Brain microvascular endothelial cell (primary cell): Measurements from ENCODE around the gene BTRC.
"Not testable (repeated sequence)": the region's sequence is repeated elsewhere in the genome, so short reads cannot be mapped to it uniquely, and the experiment has no call there.

Experiments used
- DNase-seq: peaks from one replicate; pipeline ENCODE4 v3.0.0-alpha.2; 2020
- H3K27ac ChIP-seq: fragments of 250-450 bp; sonication (Bioruptor Pico); 2 replicates; pipeline ENCODE4 v1.5.1; 2020; ENCODE audit warnings: mild to moderate bottlenecking, moderate library complexity
- H3K27me3 ChIP-seq: fragments of 250-450 bp; sonication (Bioruptor Pico); replicated peaks from 2 replicates; pipeline ENCODE4 v1.5.1; 2020; ENCODE audit warnings: mild to moderate bottlenecking
- H3K36me3 ChIP-seq: fragments of 250-450 bp; sonication (Bioruptor Pico); replicated peaks from 2 replicates; pipeline ENCODE4 v1.5.1; 2020; ENCODE audit warnings: mild to moderate bottlenecking
- H3K4me3 ChIP-seq: 2 replicates; pipeline ENCODE4 v1.5.1; 2011; ENCODE audit warnings: low read depth, mild to moderate bottlenecking, control low read depth, low read length, moderate library complexity
- CTCF ChIP-seq: IDR thresholded peaks from 2 replicates; pipeline ENCODE4 v1.5.1; 2011; ENCODE audit warnings: low read depth, mild to moderate bottlenecking, moderate library complexity, low read length, control low read depth, inconsistent platforms; ENCODE audit errors: missing control alignments
- in situ Hi-C: cut with HindIII; loops from 2 replicates; pipeline ENCODE4 v1.10.0; 2017; ENCODE audit warnings: low sequenced_read_pairs, low pct_ligation_motif_present

BTRC gene

DNA sequence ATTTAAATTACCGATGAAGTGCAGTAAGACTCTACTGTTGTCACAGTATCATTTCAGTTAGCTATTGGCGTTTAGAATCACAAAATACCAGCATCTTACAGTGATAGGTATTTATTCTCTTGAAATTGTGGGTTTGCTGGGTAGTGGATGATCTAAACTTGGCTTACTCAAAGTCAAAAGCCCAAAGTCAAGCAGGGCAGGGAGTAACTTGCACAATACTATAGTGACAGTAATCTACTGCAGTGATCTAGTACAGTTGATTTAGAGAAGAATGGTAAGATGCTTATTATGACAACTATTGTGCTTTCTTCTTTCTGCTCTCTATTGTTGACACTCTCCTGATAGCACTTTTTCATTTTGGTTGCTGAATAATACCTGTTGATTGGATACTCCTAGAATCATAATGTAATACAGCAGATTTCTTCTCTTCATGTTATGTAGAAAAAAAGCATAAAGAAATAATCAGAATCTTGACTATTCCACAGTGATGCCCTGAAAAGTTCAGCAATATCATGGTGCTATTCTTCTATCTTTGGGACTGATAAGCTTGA, 10.0 kb downstream of the BTRC start:
- no peak for TF ChIP-seq CTCF
- H3K36me3 ChIP-seq = no peaks in the 10 kb centered on the region
- peak; percentile 2 for DNase-seq
- H3K4me3 ChIP-seq = no peak overlapping the region
- H3K27ac ChIP-seq = no peak overlapping the region
- in situ Hi-C loops = no loop called here
- no peaks in the 10 kb centered on the region for H3K27me3 ChIP-seq

- Histone ChIP-seq H3K36me3 (no peaks in the 10 kb centered on the region), H3K27ac (no peak overlapping the region), H3K4me3 (no peak overlapping the region), H3K27me3 (no peaks in the 10 kb centered on the region)
- in situ Hi-C loops = no loop called here
- TF ChIP-seq CTCF = no peak
- DNase-seq = no peak
These were observed 10.8 kb downstream of the BTRC start for GRCh38 chr10:101364721-101365120.

DNA sequence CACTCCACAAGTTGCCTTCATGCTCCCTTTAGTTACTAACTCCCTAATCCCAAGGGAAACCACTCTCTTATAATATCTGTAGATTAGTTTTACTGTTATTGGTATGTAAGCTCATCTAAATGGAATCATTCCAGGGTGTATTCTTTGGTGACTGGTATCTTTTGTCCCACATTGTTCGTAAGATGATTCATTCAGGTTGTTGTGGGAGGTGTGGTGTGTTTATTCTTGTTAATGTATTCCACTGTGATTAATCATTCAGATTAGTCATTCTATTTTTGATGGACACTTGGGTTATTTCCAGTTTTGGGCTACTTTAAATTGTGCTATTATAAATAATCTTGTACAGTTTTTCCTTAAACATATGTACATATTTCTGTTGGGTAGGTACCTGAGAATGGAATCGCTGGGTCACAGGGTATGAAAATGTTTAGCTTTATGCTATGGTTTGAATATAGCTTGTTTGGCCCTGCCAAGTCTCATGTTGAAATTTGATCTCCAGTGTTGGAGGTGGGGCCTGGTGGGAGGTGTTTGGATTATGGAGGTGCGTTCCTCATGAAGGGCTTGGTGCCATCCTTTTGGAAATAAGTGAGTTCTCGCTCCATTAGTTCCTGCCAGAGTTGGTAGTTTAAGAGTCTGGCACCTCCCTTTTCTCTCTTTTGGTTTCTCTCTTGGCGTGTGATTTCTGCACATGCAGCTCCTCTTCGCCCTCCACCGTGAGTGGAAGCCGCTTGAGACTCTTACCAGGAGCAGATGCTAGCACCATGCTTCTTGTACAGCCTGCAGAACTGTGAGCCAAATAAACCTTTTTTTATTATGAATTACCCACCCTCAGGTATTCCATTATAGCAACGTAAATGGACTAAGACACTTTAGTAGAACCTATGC, 13.8 kb downstream of the BTRC start:
- Histone ChIP-seq H3K36me3 (no peaks in the 10 kb centered on the region), H3K27ac (peak overlapping the region; percentile 36), H3K4me3 (no peak overlapping the region), H3K27me3 (no peaks in the 10 kb centered on the region)
- no peak for TF ChIP-seq CTCF
- peak; percentile 82 for DNase-seq
- in situ Hi-C loops = no loop called here

GRCh38 chr10:101373063-101373462, 19.1 kb downstream of the BTRC start:
- TF ChIP-seq CTCF = no peak
- Histone ChIP-seq H3K36me3 (no peaks in the 10 kb centered on the region), H3K4me3 (no peak overlapping the region), H3K27ac (no peak overlapping the region), H3K27me3 (no peaks in the 10 kb centered on the region)
- no peak for DNase-seq
- in situ Hi-C loops = no loop called here

GRCh38 chr10:101373993-101374392, 20.0 kb downstream of the BTRC start:
- H3K27me3 ChIP-seq, H3K36me3 ChIP-seq, H3K4me3 ChIP-seq, DNase-seq, H3K27ac ChIP-seq, in situ Hi-C loops: not testable (repeated sequence)

DNA sequence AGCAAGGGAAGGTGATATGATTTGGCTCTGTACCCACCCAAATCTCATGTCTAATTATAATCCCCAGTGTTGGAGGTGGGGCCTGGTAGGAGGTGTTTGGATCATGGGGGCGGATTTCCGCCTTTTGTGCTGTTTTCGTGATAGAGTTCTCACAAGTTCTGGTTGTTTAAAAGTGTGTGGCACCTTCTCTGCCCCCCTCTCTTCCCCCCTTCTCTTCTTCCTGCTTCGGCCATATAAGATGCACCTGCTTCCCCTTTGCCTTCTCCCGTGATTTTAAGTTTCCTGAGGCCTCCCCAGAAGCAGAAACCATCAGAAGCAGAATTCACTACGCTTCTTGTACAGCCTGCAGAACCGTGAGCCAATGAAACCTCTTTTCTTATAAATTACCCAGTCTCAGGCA, 21.1 kb downstream of the BTRC start:
- no peaks in the 10 kb centered on the region for H3K36me3 ChIP-seq
- TF ChIP-seq CTCF = no peak
- no peak for DNase-seq
- H3K4me3 ChIP-seq = no peak overlapping the region
- in situ Hi-C loops = no loop called here
- H3K27me3 ChIP-seq = no peaks in the 10 kb centered on the region
- H3K27ac ChIP-seq = no peak overlapping the region
